ENCODE measurements around the gene RPL36.
A peak's percentile ranks its signal among the peaks of the same experiment; 100 is the strongest.

RPL36 gene
- long read RNA-seq, donor 1, transcript RPL36-202 (3 exons, 556 nt), result minor isoform, 182 of 1,314 reads
- long read RNA-seq, donor 1, transcript RPL36-204 (3 exons, 452 nt), result minor isoform, 8 of 1,314 reads
- long read RNA-seq, donor 1, transcript RPL36-201 (4 exons, 707 nt), result major isoform, 1,015 of 1,314 reads
- long read RNA-seq, donor 1, transcript RPL36-208 (2 exons, 907 nt), result minor isoform, 6 of 1,314 reads
- long read RNA-seq, donor 1, partial matches to known transcripts, result 66 of 1,314 reads
- long read RNA-seq, donor 1, other reads (novel, unspliced or antisense), result 37 of 1,314 reads
- long read RNA-seq, donor 2, transcript RPL36-202 (3 exons, 556 nt), result minor isoform, 75 of 592 reads
- long read RNA-seq, donor 2, transcript RPL36-201 (4 exons, 707 nt), result major isoform, 473 of 592 reads
- long read RNA-seq, donor 2, transcript RPL36-204 (3 exons, 452 nt), result minor isoform, 5 of 592 reads
- long read RNA-seq, donor 2, partial matches to known transcripts, result 23 of 592 reads
- long read RNA-seq, donor 2, other reads (novel, unspliced or antisense), result 12 of 592 reads
- long read RNA-seq, donor 3, transcript RPL36-201 (4 exons, 707 nt), result major isoform, 365 of 459 reads
- long read RNA-seq, donor 3, transcript RPL36-204 (3 exons, 452 nt), result minor isoform, 10 of 459 reads
- long read RNA-seq, donor 3, transcript RPL36-202 (3 exons, 556 nt), result minor isoform, 64 of 459 reads
- long read RNA-seq, donor 3, partial matches to known transcripts, result 12 of 459 reads
- long read RNA-seq, donor 3, other reads (novel, unspliced or antisense), result 7 of 459 reads
- long read RNA-seq, donor 4, transcript RPL36-202 (3 exons, 556 nt), result minor isoform, 120 of 769 reads
- long read RNA-seq, donor 4, transcript RPL36-204 (3 exons, 452 nt), result minor isoform, 8 of 769 reads
- long read RNA-seq, donor 4, transcript RPL36-201 (4 exons, 707 nt), result major isoform, 570 of 769 reads
- long read RNA-seq, donor 4, partial matches to known transcripts, result 36 of 769 reads
- long read RNA-seq, donor 4, other reads (novel, unspliced or antisense), result 34 of 769 reads
- long read RNA-seq, donor 5, transcript RPL36-208 (2 exons, 907 nt), result minor isoform, 5 of 1,149 reads
- long read RNA-seq, donor 5, transcript RPL36-204 (3 exons, 452 nt), result minor isoform, 9 of 1,149 reads
- long read RNA-seq, donor 5, transcript RPL36-201 (4 exons, 707 nt), result major isoform, 901 of 1,149 reads
- long read RNA-seq, donor 5, transcript RPL36-202 (3 exons, 556 nt), result minor isoform, 153 of 1,149 reads
- long read RNA-seq, donor 5, partial matches to known transcripts, result 40 of 1,149 reads
- long read RNA-seq, donor 5, other reads (novel, unspliced or antisense), result 41 of 1,149 reads
- long read RNA-seq, donor 6, transcript RPL36-202 (3 exons, 556 nt), result minor isoform, 109 of 707 reads
- long read RNA-seq, donor 6, transcript RPL36-204 (3 exons, 452 nt), result minor isoform, 8 of 707 reads
- long read RNA-seq, donor 6, transcript RPL36-201 (4 exons, 707 nt), result major isoform, 360 of 707 reads
- long read RNA-seq, donor 6, partial matches to known transcripts, result 125 of 707 reads
- long read RNA-seq, donor 6, other reads (novel, unspliced or antisense), result 101 of 707 reads
- long read RNA-seq, donor 7, result 0 reads
- long read RNA-seq, donor 8, transcript RPL36-202 (3 exons, 556 nt), result minor isoform, 112 of 754 reads
- long read RNA-seq, donor 8, transcript RPL36-204 (3 exons, 452 nt), result minor isoform, 6 of 754 reads
- long read RNA-seq, donor 8, transcript RPL36-201 (4 exons, 707 nt), result major isoform, 602 of 754 reads
- long read RNA-seq, donor 8, partial matches to known transcripts, result 16 of 754 reads
- long read RNA-seq, donor 8, other reads (novel, unspliced or antisense), result 16 of 754 reads

DNA sequence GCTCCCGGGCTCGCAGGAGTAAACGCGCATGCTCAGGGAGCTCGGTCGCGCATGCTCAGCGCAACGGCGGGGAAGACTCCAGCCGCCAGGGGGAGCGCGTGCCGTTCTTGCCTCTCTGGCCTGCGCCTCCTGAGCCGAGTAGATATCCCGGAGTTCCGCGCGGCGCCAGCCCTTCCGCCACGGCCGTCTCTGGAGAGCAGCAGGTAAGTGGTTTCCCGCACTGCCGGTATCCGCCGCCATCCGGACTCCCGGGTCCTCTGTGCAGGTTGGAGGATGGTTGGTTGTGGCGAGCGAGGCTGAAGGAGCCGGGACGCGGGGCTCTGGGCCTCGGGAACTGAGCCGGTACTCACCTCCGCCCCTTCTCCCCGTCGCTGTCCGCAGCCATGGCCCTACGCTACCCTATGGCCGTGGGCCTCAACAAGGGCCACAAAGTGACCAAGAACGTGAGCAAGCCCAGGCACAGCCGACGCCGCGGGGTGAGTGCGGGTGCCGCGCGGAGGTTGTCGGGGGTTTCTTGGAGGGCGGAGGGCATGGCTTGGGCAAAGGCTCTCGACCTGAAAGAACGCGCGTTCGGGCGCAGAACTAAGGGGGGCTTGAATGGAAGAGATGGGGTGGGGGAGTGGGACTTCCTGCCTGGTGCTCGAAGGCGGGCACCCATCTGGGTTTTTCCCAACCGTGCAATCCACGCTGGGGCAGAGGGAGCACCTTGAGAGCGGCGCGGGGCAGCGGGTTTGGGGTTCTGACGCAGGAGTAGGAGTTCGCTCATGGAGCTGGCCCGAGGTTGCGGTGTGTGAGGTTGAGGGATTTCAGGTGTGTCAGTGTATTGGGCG lies at the start of gene RPL36:
TSS of gene RPL36 (plus strand) at position 171 of the 830 bp plus-strand sequence. CDS start at position 384, 213 bp downstream.
- peak; percentile 99 for DNase-seq

DNA sequence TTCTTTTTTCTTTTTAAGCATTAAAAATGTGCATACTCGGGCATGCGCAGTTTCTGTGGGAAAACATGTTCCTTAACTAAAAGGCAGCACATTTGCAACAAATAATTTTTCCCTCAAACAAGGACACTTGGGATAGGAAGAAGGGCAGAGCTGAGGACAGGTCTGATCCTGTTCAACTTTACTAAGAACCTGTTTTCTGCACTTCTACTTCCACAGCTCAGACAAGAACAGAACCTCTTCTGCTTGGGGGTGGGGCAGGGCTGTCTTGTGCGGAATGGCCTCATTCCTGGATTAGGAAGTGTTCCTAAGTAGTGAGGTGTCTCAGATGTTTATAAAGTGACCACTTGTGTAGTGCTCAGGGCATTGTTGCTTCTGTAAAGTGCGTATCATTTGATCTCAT lies 48.9 kb upstream of the RPL36 start:
- no peak for DNase-seq

DNA sequence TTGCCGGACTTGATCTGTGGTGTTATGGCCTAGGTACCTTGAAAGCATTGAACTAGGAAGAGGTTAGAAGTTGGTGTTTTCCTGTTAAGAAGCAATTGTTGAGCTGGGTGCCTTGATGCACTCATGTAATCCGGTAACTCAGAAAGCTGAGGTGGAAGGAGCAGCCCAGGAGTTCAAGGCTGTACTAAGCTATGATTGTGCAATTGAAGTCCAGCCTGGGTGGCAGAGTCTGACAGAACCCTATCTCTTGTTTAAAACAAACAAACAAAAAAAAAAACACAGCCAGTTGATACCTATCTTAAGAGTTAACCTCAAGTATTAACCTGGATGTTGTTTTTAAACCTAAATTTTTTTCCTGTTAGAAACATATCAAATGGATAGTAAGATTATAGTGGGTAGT lies 47.9 kb upstream of the RPL36 start:
- DNase-seq, result no peak

DNA sequence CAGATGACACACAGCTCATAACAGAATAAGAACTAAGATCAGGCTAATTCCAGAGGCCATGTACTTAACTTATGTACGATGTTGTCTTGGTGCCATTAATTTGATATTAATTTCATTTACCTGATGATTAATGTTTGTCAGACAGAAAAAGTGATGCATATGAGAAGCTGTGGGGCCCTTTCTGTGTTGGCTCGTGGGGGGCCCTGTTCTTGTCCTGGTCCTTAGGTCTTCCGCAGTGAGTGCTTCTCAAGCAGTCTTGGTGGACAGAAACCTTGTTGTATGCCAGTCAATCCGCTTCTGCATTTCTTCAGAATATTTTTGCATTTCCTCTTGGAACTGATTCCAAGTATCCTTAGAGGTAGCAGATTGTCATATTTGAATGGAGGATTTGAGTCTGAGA lies 47.0 kb upstream of the RPL36 start:
- no peak for DNase-seq

DNA sequence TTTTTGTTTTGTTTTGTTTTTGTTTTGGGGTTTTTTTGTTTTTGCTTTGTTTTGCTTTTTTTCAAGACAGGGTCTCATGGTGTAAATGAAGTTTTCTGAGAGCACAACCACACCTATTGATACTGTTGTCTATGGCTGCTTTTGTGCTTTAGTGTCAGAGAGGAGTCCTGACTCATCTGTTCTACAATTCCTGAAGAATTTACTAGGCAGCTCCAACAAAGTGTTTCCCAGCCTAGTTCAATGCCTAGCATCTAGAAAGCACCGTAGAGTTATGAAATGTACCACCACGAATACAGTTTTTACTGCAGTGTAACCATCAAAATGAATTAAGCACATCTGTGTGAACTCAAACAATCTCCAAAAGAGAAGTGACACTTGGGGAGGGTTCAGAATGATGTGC lies 46.1 kb upstream of the RPL36 start:
- no peak for DNase-seq

DNA sequence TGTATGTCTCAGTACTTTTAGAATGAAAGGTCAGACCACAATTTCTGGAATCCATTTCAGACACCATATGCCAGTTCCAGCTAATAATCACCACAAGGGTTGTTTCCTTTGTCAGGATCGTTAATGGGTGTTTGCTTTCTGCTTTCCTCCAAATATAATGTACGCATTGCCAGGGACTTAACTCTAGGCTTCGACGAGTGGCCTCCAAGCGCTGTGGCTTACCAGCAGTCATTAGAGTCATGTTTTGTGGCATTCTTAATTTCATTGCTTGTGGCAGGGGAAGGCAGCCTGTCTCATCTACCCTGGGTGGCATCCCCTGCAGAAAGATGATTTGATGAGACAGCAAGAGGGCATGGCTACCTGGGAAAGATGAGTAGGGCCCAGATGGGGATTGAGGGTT lies 44.7 kb upstream of the RPL36 start:
- no peak for DNase-seq

DNA sequence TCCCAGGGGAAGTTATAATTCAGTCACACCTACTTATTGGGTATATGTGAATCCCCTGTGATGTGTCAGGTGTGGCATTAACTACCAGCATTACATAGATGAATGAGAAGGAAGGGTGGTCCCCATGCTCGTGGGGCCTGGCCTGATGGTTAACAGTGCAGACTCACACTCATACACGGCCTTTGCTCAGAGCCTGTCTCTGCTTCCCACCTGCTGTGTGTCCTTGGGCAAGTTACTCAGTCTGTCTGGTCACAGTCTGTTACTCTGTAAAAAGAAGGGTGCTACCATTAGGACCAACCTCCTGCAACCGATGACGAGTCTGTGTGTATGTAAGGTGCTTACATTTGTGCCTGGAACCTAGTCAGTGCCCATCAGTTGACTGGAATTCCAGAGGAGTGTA lies 43.4 kb upstream of the RPL36 start:
- DNase-seq, result no peak

DNA sequence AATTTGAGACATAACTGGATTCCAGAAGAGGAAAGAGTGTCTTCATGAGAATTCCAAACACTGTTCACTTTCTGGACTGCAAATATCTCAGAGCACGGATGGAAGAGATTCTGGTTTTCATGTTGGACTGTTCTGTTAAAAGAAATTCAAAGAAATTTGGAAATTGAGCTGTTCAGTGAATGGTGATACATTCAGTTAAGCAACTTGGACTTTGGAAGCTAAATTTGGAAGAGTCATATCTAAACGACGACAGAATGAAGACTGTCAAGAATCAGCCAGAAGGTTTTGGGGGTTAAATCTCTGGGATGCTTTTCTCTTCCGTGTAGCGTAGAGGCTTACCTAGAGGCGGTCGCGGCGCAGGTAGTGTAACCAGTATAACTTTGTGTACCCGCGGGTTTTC lies 41.6 kb upstream of the RPL36 start:
- no peak for DNase-seq

DNA sequence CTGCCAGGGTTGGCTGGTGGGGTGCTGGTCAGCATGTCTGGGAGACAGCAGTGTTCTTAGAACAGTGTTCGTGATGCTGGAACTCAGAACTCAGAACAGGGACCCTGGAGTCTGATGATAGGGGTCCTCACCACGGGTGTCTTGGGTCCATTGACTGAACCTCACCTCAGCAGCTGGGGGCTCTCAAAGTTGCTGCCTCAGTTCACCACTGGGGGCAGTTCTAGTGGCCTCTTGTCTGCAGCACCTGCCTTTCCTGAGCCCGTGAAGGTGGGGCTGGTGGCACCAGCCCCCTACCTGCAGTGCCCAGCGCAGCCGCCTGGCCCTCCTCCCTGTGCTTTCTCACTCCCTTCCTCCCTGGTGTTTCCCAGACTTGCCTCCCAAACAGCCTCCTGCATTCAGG lies 38.7 kb upstream of the RPL36 start:
- DNase-seq, result no peak

DNA sequence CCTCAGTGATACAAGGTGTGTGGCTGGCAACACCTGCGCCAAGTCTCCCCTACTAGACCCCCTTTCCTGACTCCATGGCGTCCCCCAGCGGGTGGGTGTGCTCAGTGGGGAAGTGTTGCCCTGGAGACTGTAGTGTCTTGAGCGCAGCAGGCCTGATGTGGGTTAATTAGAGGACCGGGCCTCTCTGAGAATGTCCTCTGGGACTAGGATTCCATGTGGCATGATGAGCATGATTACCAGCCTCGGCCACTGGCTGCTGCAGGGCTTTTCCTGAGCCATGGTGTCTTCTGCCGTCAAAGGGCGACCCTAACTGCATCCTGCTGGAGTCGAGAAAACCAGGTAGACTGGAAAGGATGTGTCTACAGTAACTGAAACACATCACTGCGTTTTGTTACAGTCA lies 37.8 kb upstream of the RPL36 start:
- DNase-seq, result no peak

DNA sequence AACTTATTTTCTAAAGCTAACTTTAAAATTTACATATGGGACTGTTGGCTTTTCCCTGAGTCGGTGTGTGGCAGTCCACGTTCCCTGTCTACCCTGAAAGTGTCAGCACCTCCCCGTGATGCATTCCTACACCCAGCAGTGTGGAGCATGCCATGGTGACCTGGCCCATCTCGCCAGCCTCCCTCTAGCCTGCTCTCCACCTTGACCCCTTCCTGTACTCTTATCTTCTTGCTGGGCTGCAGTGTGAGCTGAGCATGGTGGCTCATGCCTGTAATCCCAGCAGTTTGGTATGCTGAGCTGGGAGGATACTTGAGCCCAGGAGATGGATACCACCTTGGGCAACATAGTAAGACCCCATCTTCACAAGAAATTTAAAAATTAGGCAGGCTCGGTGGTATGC lies 35.2 kb upstream of the RPL36 start:
- no peak for DNase-seq

DNA sequence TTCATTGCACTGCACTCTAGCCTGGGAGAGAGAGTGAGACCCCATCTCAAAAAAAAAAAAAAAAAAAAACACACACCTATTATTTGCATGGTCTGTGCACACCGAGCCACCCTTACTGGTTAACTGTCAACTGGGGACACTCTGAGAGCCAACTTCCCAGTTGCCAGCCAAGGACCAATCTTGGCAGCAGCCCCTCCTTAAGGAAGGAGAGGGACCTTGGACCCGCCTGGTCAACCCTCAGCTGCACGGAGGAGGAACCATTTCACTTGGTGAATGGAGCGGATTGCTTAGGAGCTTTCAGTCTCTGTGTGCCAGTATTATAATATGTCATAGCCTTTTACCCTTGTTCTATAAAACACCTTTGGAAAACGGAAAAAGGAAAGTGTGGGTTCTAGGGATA lies 34.7 kb upstream of the RPL36 start:
- no peak for DNase-seq

DNA sequence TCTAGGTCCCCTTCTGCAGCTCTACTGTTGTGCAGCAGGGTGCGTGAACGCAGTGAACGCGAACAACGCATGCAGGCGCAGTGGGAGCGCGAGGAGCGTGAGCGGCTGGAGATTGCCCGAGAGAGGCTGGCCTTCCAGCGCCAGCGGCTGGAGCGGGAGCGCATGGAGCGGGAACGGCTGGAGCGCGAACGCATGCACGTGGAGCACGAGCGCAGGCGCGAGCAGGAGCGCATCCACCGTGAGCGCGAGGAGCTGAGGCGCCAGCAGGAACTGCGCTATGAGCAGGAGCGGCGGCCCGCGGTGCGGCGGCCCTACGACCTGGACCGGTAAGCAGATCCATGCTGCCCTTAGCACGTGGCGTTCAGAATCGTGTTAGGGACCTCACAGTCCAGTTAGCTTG lies 28.6 kb upstream of the RPL36 start:
- no peak for DNase-seq

DNA sequence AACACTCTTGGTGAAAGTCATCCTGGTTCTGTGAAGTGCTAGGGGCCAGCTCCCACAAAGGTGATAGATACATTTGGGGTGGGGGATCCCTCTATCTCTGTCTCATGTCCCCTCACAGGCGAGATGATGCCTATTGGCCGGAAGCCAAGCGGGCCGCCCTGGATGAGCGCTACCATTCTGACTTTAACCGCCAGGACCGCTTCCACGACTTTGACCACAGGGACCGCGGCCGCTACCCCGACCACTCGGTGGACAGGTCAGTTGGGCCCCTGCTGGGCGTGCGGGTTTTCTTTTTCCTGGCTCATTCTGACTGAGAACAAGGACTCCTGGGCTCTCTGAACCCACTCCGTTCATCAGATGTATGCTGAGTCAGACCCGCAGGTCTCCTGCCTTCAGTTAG lies 26.2 kb upstream of the RPL36 start:
- DNase-seq, result no peak

DNA sequence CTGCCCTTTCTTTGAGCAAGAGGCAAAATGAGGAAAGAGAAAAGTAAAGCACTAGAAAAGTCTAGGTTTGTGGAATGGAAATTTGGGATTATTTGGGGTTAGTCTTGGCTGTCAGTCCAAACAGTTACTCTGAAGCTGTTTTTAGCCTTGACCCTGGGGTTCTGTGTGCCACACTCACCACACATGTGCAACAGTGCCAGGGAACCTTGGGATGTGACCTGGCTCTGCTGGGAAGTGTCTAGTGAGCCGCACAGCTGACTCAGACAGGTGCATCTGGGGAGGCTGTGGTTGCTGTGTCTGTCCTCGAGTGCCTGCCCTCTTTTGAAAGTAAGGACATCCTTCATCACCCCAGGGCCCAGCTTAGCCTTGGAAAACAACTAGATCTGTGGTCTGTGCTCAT lies 25.6 kb upstream of the RPL36 start:
- no peak for DNase-seq

DNA sequence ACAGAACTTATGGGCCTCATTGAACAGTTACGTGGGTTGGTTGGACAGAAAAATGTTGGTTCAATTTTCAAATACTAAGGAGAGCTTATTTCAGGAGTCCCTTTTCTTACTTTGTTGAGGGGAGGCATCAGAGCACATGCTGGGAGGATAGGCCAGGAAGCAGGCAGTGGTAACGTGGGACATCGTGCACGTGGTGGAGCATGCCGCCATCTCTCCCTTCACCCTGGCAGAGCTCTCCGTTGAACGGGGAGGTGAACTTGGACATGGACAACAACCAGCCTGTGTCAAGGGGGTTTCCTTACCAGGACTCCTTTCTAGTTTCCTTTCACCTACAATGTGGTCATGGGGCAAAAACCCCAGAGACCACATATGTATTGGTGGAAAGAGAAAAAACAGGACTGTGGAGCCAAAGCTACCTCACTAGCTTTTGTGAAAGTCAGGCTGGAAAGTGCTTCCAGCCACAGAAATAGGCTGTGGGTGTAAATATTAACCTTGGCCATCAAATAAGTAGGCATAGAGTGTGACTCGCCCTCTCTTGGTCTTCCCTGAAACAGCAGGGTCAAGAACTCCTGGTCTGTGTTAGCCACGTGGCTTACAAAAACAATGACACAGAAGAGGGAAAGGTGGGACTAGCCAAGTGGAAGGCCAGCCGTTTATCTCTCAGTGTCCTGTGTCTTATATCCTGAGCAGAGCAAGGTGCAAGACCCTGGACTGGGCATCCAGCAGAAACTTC lies 24.1 kb upstream of the RPL36 start:
- no peak for DNase-seq

DNA sequence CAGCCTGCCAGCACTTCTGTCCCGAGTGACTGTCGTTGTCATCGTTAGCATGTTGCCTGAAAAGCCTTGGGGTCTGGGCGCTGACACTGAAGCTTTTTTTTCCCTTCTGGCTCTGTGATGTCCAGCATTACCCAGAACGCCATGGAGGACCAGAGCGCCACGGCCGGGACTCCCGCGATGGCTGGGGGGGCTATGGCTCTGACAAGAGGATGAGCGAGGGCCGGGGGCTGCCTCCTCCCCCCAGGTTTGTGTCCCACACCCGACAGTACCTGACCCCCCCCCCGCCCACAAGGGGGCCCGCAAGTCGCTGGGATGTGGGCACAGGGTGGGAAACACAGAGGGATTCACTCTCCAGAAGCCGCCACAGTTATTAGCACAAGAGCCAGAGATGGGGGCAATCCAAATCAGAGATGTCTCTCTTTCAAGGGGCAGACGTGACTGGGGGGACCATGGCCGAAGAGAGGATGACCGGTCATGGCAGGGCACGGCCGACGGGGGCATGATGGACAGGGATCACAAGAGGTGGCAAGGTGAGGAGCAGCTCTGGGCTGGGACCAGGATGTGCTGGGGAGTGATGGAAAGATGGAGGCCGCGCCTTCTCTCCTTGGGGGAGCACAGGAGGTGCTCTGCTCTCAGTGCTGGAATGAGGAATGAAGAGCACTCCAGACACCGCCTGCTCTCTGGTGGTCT lies 23.0 kb upstream of the RPL36 start:
- no peak for DNase-seq

DNA sequence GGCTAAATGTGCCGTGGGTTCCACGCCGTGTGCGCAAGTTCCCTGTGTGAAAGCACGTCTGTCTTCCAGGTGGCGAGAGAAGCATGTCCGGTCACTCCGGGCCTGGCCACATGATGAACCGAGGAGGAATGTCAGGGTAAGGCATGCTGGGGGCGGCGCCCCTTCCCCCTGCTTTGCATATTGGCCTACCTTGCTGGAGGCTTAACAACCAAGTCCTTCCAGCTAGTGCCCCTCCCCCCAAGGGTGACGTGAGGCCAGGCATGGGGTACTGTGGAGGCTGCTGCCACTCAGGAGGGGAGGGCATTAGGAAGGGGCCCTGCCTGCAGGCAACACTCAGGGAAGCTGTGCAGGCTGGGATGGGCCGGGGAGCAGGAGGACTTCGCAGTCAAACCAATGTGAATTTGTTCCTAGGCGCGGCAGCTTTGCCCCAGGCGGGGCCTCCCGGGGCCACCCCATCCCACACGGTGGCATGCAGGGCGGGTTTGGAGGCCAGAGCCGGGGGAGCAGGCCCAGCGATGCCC lies 22.3 kb upstream of the RPL36 start:
- DNase-seq, result no peak

DNA sequence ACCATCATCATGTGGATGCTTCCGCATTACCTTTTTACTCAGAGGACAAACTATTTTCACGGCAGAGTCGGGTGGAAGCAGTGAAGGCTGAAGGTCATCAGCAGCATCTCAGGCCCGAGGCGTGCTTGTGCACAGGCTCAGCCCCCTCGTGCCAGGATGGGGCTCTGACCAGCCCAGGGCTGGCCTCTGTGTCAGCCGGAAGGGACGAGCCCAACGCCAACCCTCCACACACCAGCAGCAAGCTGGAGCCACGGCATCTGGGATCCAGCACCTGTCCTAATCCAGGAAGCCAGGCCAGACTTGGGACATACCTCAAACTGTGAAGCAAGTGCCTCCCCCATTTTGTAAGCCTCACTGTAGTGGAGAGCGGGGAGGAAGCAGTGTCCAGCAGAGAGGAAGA lies 20.9 kb upstream of the RPL36 start:
- DNase-seq, result no peak

Measured in right kidney (tissue), 9 donors.